HepG2 (cell line): ENCODE results near the gene AMOTL2. TPM values are rescaled to one million over a fixed set of nuclear protein-coding genes. Genes with fewer than 3 reads are reported as not detected.

Experiments
- FOXO1 ChIP-seq: sonication (generic); formaldehyde crosslinking; IDR thresholded peaks from 2 replicates; pipeline ENCODE4 v1.4.0; 2020; ENCODE audit warnings: missing genetic modification reagents
- GATAD2A ChIP-seq: IDR thresholded peaks from 2 replicates; pipeline ENCODE4 v1.6.1; 2016
- MED1 ChIP-seq: sonication (generic); formaldehyde crosslinking; IDR thresholded peaks from 2 replicates; pipeline ENCODE4 v1.4.0; 2020; ENCODE audit warnings: missing genetic modification reagents
- SOX13 ChIP-seq, 3 experiments: fragments of 450-650 bp in 1 of 3; sonication (generic) in 1 of 3; formaldehyde crosslinking in 1 of 3; IDR thresholded peaks in 2 of 3; conservative IDR thresholded peaks in 1 of 3; 2 replicates each; pipeline versions ENCODE4 v1.5.0 to v1.6.1; 2016 to 2020; ENCODE audit warnings: antibody characterized with exemption in 1 of 3, mild to moderate bottlenecking in 1 of 3, missing compliant biosample characterization in 1 of 3, missing genetic modification reagents in 1 of 3, moderate library complexity in 1 of 3
- ZBTB3 ChIP-seq: sonication (generic); formaldehyde crosslinking; IDR thresholded peaks from 2 replicates; pipeline ENCODE4 v1.4.0; 2020; ENCODE audit warnings: low read depth, mild to moderate bottlenecking, moderate library complexity, missing genetic modification reagents, borderline replicate concordance
- ZNF225 ChIP-seq: sonication (generic); formaldehyde crosslinking; IDR thresholded peaks from 2 replicates; pipeline ENCODE4 v1.4.0; 2020; ENCODE audit warnings: mild to moderate bottlenecking, missing genetic modification reagents
- ZNF816 ChIP-seq: sonication (generic); formaldehyde crosslinking; IDR thresholded peaks from 2 replicates; pipeline ENCODE4 v1.8.0; 2022; ENCODE audit warnings: missing genetic modification reagents, mild to moderate bottlenecking, borderline replicate concordance
- ZSCAN29 ChIP-seq: sonication (generic); formaldehyde crosslinking; conservative IDR thresholded peaks from 2 replicates; pipeline ENCODE4 v1.4.0; 2020; ENCODE audit warnings: mild to moderate bottlenecking, missing genetic modification reagents
- polyA plus RNA-seq, 8 experiments: library from polyadenylated mRNA; depleted of rRNA in 3 of 8; stranded (reverse) in 7 of 8; unstranded in 1 of 8; fragments of >200 nt; fragmentation: Illumina TruSeq in 4 of 8; extraction: Trizol in 4 of 8; gene quantifications; 2 replicates each; pipeline versions ENCODE4 v1.2.1 to v1.2.3, GENCODE V29; 2011 to 2016; ENCODE audit warnings: low read depth in 4 of 8, missing spikeins in 1 of 8, mixed read lengths in 1 of 8; ENCODE audit not compliant: insufficient read depth in 1 of 8
- total RNA-seq, 5 experiments: library from RNA; depleted of rRNA; stranded (reverse); fragments of >200 nt; fragmentation: Illumina TruSeq; extraction: Trizol; gene quantifications; 2 replicates each; pipeline ENCODE4 v1.2.3, GENCODE V29; 2016; ENCODE audit warnings: low read depth in 1 of 5
- TF ChIP-seq, protein P1 (sequence below): sonication (generic); formaldehyde crosslinking; conservative IDR thresholded peaks from 2 replicates; pipeline ENCODE4 v1.4.0; 2020; ENCODE audit warnings: mild to moderate bottlenecking, missing genetic modification reagents, moderate library complexity
- TF ChIP-seq, protein P2 (sequence below): sonication (generic); formaldehyde crosslinking; IDR thresholded peaks from 2 replicates; pipeline ENCODE4; 2020; ENCODE audit warnings: missing genetic modification reagents, mild to moderate bottlenecking, borderline replicate concordance
- TF ChIP-seq, protein P3 (sequence below): sonication (generic); formaldehyde crosslinking; IDR thresholded peaks from 2 replicates; pipeline ENCODE4 v1.8.0; 2022; ENCODE audit warnings: missing genetic modification reagents, mild to moderate bottlenecking, inconsistent platforms, borderline replicate concordance
- TF ChIP-seq, protein P4 (sequence below): sonication (generic); formaldehyde crosslinking; IDR thresholded peaks from 2 replicates; pipeline ENCODE4 v1.5.0; 2020; ENCODE audit warnings: mild to moderate bottlenecking, missing genetic modification reagents, borderline replicate concordance
- TF ChIP-seq, protein P5 (sequence below): sonication (generic); formaldehyde crosslinking; IDR thresholded peaks from 2 replicates; pipeline ENCODE4 v1.8.1; 2022; ENCODE audit warnings: mild to moderate bottlenecking, missing genetic modification reagents

AMOTL2 gene
- total and polyA plus RNA-seq, 2 of the 13 experiments (the other 11 are each of a cell fraction or from before 2014, with no cell fraction given), result 17.3 to 18.5 TPM

DNA sequence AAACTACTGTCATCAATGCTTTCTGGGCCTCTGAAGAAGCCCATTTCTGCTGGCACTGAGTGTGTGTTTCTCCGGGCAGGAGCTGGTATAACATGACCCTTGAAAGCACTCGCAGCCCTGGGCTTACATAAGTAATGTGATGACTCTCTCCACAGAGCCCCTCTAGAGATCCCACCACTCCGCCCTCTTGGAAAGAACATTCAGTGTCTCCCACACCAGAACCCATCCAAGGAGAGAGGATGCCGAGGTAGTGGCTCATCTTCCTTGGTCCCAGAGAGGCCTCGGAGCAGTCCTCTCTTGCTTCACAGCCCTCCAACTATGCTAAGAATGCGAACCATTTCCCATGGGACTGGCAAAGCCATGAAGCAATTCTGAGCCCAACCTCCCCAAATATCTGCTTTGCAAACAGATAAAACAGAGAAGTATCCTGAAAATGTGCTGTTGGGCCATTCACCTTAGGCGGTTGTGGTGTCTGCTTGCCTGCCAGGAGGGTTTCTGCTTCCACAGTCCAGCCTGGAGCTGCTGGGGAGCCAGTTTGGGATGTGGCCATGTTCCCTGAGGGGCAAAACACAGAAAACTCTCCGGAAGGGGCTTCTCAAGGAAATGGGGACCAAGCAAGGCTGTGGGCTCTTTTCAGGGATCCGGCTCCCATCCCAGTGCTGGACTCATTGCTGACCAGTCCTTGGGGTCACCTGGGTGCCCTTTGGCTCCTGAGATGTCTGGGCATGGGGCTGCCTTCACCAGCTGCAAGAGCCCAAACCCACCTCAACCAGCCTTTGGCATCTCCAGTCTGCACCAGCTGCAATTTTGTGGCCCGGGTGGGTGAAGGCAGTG is 47.3 kb downstream of the AMOTL2 start (continued):
- TF ChIP-seq, protein P1, sequence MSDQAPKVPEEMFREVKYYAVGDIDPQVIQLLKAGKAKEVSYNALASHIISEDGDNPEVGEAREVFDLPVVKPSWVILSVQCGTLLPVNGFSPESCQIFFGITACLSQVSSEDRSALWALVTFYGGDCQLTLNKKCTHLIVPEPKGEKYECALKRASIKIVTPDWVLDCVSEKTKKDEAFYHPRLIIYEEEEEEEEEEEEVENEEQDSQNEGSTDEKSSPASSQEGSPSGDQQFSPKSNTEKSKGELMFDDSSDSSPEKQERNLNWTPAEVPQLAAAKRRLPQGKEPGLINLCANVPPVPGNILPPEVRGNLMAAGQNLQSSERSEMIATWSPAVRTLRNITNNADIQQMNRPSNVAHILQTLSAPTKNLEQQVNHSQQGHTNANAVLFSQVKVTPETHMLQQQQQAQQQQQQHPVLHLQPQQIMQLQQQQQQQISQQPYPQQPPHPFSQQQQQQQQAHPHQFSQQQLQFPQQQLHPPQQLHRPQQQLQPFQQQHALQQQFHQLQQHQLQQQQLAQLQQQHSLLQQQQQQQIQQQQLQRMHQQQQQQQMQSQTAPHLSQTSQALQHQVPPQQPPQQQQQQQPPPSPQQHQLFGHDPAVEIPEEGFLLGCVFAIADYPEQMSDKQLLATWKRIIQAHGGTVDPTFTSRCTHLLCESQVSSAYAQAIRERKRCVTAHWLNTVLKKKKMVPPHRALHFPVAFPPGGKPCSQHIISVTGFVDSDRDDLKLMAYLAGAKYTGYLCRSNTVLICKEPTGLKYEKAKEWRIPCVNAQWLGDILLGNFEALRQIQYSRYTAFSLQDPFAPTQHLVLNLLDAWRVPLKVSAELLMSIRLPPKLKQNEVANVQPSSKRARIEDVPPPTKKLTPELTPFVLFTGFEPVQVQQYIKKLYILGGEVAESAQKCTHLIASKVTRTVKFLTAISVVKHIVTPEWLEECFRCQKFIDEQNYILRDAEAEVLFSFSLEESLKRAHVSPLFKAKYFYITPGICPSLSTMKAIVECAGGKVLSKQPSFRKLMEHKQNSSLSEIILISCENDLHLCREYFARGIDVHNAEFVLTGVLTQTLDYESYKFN (CRISPR knock-in tag), result peak; percentile 47
- peak; percentile 61 for TF ChIP-seq MED1 (CRISPR knock-in tag)
- no peak for TF ChIP-seq ZBTB3 (CRISPR knock-in tag)
- TF ChIP-seq FOXO1 (CRISPR knock-in tag), result peak; percentile 17; the same call in 1 of the 2 replicates
- TF ChIP-seq ZSCAN29 (CRISPR knock-in tag), result 0 out of 2 replicates have a peak, but pooled peaks have one; percentile 38
- TF ChIP-seq, protein P2, sequence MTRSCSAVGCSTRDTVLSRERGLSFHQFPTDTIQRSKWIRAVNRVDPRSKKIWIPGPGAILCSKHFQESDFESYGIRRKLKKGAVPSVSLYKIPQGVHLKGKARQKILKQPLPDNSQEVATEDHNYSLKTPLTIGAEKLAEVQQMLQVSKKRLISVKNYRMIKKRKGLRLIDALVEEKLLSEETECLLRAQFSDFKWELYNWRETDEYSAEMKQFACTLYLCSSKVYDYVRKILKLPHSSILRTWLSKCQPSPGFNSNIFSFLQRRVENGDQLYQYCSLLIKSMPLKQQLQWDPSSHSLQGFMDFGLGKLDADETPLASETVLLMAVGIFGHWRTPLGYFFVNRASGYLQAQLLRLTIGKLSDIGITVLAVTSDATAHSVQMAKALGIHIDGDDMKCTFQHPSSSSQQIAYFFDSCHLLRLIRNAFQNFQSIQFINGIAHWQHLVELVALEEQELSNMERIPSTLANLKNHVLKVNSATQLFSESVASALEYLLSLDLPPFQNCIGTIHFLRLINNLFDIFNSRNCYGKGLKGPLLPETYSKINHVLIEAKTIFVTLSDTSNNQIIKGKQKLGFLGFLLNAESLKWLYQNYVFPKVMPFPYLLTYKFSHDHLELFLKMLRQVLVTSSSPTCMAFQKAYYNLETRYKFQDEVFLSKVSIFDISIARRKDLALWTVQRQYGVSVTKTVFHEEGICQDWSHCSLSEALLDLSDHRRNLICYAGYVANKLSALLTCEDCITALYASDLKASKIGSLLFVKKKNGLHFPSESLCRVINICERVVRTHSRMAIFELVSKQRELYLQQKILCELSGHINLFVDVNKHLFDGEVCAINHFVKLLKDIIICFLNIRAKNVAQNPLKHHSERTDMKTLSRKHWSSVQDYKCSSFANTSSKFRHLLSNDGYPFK, result no peak
- TF ChIP-seq ZNF816 (CRISPR knock-in tag), result no peak
- no peak for TF ChIP-seq ZNF225
- no peak for TF ChIP-seq SOX13 (IDR thresholded peaks at IDR 0.05)
- TF ChIP-seq SOX13 (CRISPR knock-in tag; conservative IDR thresholded peaks at IDR 0.05 in 1 of 2, IDR thresholded peaks at IDR 0.05 in 1 of 2), result peak in 1 of 2 experiments; percentile 68; a peak in 2 of 4 replicates
- peak; percentile 71 for TF ChIP-seq GATAD2A
- TF ChIP-seq, protein P3, sequence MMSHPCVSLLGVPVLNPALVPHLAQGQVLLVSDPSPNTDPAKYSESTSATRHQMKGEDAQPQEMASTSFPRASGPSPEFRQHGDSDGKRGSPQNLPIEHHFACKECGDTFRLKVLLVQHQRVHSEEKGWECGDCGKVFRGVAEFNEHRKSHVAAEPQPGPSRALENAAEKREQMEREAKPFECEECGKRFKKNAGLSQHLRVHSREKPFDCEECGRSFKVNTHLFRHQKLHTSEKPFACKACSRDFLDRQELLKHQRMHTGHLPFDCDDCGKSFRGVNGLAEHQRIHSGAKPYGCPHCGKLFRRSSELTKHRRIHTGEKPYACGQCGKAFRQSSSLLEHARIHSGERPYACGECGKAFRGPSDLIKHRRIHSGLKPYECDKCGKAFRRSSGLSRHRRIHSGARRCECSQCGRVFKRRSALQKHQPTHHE (CRISPR knock-in tag), result no peak
- TF ChIP-seq, protein P4, sequence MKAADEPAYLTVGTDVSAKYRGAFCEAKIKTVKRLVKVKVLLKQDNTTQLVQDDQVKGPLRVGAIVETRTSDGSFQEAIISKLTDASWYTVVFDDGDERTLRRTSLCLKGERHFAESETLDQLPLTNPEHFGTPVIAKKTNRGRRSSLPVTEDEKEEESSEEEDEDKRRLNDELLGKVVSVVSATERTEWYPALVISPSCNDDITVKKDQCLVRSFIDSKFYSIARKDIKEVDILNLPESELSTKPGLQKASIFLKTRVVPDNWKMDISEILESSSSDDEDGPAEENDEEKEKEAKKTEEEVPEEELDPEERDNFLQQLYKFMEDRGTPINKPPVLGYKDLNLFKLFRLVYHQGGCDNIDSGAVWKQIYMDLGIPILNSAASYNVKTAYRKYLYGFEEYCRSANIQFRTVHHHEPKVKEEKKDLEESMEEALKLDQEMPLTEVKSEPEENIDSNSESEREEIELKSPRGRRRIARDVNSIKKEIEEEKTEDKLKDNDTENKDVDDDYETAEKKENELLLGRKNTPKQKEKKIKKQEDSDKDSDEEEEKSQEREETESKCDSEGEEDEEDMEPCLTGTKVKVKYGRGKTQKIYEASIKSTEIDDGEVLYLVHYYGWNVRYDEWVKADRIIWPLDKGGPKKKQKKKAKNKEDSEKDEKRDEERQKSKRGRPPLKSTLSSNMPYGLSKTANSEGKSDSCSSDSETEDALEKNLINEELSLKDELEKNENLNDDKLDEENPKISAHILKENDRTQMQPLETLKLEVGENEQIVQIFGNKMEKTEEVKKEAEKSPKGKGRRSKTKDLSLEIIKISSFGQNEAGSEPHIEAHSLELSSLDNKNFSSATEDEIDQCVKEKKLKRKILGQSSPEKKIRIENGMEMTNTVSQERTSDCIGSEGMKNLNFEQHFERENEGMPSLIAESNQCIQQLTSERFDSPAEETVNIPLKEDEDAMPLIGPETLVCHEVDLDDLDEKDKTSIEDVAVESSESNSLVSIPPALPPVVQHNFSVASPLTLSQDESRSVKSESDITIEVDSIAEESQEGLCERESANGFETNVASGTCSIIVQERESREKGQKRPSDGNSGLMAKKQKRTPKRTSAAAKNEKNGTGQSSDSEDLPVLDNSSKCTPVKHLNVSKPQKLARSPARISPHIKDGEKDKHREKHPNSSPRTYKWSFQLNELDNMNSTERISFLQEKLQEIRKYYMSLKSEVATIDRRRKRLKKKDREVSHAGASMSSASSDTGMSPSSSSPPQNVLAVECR (CRISPR knock-in tag), result no peak
- TF ChIP-seq, protein P5, sequence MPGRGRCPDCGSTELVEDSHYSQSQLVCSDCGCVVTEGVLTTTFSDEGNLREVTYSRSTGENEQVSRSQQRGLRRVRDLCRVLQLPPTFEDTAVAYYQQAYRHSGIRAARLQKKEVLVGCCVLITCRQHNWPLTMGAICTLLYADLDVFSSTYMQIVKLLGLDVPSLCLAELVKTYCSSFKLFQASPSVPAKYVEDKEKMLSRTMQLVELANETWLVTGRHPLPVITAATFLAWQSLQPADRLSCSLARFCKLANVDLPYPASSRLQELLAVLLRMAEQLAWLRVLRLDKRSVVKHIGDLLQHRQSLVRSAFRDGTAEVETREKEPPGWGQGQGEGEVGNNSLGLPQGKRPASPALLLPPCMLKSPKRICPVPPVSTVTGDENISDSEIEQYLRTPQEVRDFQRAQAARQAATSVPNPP (CRISPR knock-in tag), result peak; percentile 30; the same call in 1 of the 2 replicates
